ENCODE data around the gene NT5C1B.

Gene NT5C1B

GRCh38 chr2:18599509-18600254 is 10.3 kb upstream of the NT5C1B start:
- DNase-seq = no peak

- DNase-seq = no peak
These were observed 9.6 kb upstream of the NT5C1B start for GRCh38 chr2:18598848-18599484.

- no peak for DNase-seq
These were observed 8.2 kb upstream of the NT5C1B start for GRCh38 chr2:18597618-18598017.

GRCh38 chr2:18596993-18597392 is 7.6 kb upstream of the NT5C1B start:
- no peak for DNase-seq

GRCh38 chr2:18593496-18593895 is 4.1 kb upstream of the NT5C1B start:
- DNase-seq = no peak

GRCh38 chr2:18592372-18592771 is 3.0 kb upstream of the NT5C1B start:
- DNase-seq = no peak

GRCh38 chr2:18588802-18589201 is 567 bp downstream of the NT5C1B start:
- no peak for DNase-seq

GRCh38 chr2:18588049-18588448 is 1.3 kb downstream of the NT5C1B start:
- no peak for DNase-seq

- no peak for DNase-seq
These were observed 3.8 kb downstream of the NT5C1B start for GRCh38 chr2:18585526-18585925.

- no peak for DNase-seq
These were observed 4.8 kb downstream of the NT5C1B start for GRCh38 chr2:18584608-18584954.

GRCh38 chr2:18583905-18584607 is 5.3 kb downstream of the NT5C1B start:
- no peak for DNase-seq

GRCh38 chr2:18580606-18581005 is 8.8 kb downstream of the NT5C1B start:
- no peak for DNase-seq

- DNase-seq = no peak
These were observed 11.3 kb downstream of the NT5C1B start for GRCh38 chr2:18578033-18578432.

GRCh38 chr2:18566145-18566769 is 23.1 kb downstream of the NT5C1B start:
- DNase-seq = no peak

- no peak for DNase-seq
These were observed 28.6 kb downstream of the NT5C1B start for GRCh38 chr2:18560797-18561085.

GRCh38 chr2:18560031-18560796 is 29.2 kb downstream of the NT5C1B start, which contains the start of gene RDH14:
TSS of gene RDH14 (minus strand) at chr2:18560653. CDS start at chr2:18560572, 81 bp downstream.
- DNase-seq = peak; percentile 84

GRCh38 chr2:18559531-18560030 is 29.8 kb downstream of the NT5C1B start:
- no peak for DNase-seq

- no peak for DNase-seq
These were observed 30.9 kb downstream of the NT5C1B start for GRCh38 chr2:18558458-18558857.

- DNase-seq = no peak
These were observed 32.2 kb downstream of the NT5C1B start for GRCh38 chr2:18557121-18557520.

GRCh38 chr2:18552351-18553077 is 36.9 kb downstream of the NT5C1B start:
- no peak for DNase-seq

GRCh38 chr2:18551623-18552022 is 37.7 kb downstream of the NT5C1B start:
- no peak for DNase-seq

- DNase-seq = no peak
These were observed 38.2 kb downstream of the NT5C1B start for GRCh38 chr2:18551169-18551568.

All from NCI-H2227 treated with DMSO at 0.1 percent for 48 hours (cell line).